Loucy (cell line): ENCODE measurements around the gene IFNG.

Source experiments
- EZH2phosphoT487 ChIP-seq: fragments of 200-600 bp; IDR thresholded peaks from 2 replicates; pipeline ENCODE4 v1.6.1; 2018; ENCODE audit warnings: antibody characterized with exemption, mild to moderate bottlenecking, moderate library complexity, borderline replicate concordance
- TF ChIP-seq, protein P1 (sequence below): fragments of 200-600 bp; sonication (generic); conservative IDR thresholded peaks from 2 replicates; pipeline ENCODE4 v1.5.1; 2014; ENCODE audit warnings: mild to moderate bottlenecking, antibody characterized with exemption, low read length

- TF ChIP-seq, protein P1, sequence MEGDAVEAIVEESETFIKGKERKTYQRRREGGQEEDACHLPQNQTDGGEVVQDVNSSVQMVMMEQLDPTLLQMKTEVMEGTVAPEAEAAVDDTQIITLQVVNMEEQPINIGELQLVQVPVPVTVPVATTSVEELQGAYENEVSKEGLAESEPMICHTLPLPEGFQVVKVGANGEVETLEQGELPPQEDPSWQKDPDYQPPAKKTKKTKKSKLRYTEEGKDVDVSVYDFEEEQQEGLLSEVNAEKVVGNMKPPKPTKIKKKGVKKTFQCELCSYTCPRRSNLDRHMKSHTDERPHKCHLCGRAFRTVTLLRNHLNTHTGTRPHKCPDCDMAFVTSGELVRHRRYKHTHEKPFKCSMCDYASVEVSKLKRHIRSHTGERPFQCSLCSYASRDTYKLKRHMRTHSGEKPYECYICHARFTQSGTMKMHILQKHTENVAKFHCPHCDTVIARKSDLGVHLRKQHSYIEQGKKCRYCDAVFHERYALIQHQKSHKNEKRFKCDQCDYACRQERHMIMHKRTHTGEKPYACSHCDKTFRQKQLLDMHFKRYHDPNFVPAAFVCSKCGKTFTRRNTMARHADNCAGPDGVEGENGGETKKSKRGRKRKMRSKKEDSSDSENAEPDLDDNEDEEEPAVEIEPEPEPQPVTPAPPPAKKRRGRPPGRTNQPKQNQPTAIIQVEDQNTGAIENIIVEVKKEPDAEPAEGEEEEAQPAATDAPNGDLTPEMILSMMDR = no peak
- TF ChIP-seq EZH2phosphoT487 = no peak
Observed at GRCh38 chr12:68163560-68164081, 4.1 kb upstream of the IFNG start.
